Measurements from ENCODE around the gene RFX3. TPM values are rescaled to one million over a fixed set of nuclear protein-coding genes. Genes with fewer than 3 reads are reported as not detected.

Gene RFX3
- total and polyA plus RNA-seq, 2 of the 13 experiments (the other 11 are each of a cell fraction or from before 2014, with no cell fraction given): 2.7 to 5.3 TPM

DNA sequence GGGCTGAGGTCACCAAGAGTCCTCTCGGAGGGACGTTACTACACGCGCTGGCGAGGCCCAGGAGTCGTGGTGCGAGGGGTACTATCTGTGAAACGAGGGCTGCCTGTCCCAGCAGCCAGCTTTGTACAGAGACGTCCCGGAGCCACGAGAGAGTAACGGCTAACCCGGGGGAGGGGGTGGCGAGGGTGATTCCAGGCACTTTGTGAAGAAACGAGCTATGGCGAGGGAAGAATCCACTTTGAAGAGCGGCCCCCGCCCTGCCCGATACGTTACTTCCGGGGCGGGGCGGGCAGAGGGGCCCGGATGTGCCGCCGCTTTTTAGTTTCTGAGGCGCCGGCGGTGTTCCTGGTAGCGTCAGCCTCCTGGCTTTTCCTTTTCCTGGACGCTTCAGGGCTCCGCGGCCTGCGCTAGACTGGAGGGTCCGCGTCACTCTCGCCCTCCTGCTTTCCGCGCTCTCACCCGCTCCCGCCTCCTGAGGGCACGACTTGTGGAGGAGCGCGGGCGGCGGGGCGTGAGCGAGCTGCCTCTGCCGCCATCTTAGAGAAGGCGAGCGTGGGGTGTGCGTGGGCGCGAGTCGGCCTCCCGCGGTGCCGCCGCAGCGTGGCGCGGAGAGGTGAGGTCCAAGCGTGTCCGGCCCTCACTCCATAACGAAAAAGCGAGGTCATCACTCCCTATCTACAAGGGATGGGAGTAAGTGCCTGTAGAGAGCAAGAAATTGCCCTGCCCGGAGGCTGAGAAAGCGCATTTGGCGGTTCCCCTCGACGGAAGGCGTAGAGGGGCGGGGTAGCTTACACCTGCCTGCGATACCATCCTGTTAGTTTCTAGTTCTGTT is 580 bp upstream of the RFX3 start (continued):
- TF ChIP-seq, protein P1, sequence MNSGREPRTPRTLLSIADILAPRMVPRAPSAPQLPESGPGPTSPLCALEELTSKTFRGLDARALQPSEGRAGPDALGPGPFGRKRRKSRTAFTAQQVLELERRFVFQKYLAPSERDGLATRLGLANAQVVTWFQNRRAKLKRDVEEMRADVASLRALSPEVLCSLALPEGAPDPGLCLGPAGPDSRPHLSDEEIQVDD (CRISPR knock-in tag; IDR thresholded peaks at IDR 0.05; ENCODE audit: borderline replicate concordance): peak; percentile 62; the same call in 1 of the 2 replicates
- peak; percentile 88 for TF ChIP-seq ZNF747 (CRISPR knock-in tag; IDR thresholded peaks at IDR 0.05; ENCODE audit: borderline replicate concordance)
- TF ChIP-seq JARID2 (CRISPR knock-in tag; IDR thresholded peaks at IDR 0.05; ENCODE audit: insufficient replicate concordance): peak; percentile 19
- TF ChIP-seq, protein P2, sequence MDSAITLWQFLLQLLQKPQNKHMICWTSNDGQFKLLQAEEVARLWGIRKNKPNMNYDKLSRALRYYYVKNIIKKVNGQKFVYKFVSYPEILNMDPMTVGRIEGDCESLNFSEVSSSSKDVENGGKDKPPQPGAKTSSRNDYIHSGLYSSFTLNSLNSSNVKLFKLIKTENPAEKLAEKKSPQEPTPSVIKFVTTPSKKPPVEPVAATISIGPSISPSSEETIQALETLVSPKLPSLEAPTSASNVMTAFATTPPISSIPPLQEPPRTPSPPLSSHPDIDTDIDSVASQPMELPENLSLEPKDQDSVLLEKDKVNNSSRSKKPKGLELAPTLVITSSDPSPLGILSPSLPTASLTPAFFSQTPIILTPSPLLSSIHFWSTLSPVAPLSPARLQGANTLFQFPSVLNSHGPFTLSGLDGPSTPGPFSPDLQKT (CRISPR knock-in tag; IDR thresholded peaks at IDR 0.05; ENCODE audit: borderline replicate concordance): no peak
- TF ChIP-seq, protein P3, sequence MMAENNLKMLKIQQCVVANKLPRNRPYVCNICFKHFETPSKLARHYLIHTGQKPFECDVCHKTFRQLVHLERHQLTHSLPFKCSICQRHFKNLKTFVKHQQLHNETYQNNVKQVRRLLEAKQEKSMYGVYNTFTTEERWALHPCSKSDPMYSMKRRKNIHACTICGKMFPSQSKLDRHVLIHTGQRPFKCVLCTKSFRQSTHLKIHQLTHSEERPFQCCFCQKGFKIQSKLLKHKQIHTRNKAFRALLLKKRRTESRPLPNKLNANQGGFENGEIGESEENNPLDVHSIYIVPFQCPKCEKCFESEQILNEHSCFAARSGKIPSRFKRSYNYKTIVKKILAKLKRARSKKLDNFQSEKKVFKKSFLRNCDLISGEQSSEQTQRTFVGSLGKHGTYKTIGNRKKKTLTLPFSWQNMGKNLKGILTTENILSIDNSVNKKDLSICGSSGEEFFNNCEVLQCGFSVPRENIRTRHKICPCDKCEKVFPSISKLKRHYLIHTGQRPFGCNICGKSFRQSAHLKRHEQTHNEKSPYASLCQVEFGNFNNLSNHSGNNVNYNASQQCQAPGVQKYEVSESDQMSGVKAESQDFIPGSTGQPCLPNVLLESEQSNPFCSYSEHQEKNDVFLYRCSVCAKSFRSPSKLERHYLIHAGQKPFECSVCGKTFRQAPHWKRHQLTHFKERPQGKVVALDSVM (CRISPR knock-in tag; IDR thresholded peaks at IDR 0.05): peak; percentile 31; the same call in 1 of the 2 replicates
- no peak for TF ChIP-seq SMAD9 (CRISPR knock-in tag; IDR thresholded peaks at IDR 0.05)
- TF ChIP-seq CHD4 (IDR thresholded peaks at IDR 0.05; ENCODE audit: borderline replicate concordance, low read length): no peak
- TF ChIP-seq POLR2A (IDR thresholded peaks at IDR 0.05; ENCODE audit: insufficient read depth in 1 of 2, low read depth in 2 of 2, low read length in 2 of 2): peak; percentile 52 to 91
- TF ChIP-seq, protein P4, sequence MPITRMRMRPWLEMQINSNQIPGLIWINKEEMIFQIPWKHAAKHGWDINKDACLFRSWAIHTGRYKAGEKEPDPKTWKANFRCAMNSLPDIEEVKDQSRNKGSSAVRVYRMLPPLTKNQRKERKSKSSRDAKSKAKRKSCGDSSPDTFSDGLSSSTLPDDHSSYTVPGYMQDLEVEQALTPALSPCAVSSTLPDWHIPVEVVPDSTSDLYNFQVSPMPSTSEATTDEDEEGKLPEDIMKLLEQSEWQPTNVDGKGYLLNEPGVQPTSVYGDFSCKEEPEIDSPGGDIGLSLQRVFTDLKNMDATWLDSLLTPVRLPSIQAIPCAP (CRISPR knock-in tag; IDR thresholded peaks at IDR 0.05; ENCODE audit: low read depth): no peak
- peak; percentile 90 for TF ChIP-seq ZNF430 (CRISPR knock-in tag; IDR thresholded peaks at IDR 0.05)
- TF ChIP-seq SRSF4 (IDR thresholded peaks at IDR 0.05; ENCODE audit: low read depth, low read length, poor library complexity, severe bottlenecking): no peak
- no peak for TF ChIP-seq ZFP36 (IDR thresholded peaks at IDR 0.05; ENCODE audit: borderline replicate concordance, low read depth, low read length, partially characterized antibody)
- TF ChIP-seq YEATS4 (CRISPR knock-in tag; IDR thresholded peaks at IDR 0.05; ENCODE audit: borderline replicate concordance): peak; percentile 99
- peak; percentile 80 for TF ChIP-seq DR1 (CRISPR knock-in tag; IDR thresholded peaks at IDR 0.05)
- TF ChIP-seq, protein P5, sequence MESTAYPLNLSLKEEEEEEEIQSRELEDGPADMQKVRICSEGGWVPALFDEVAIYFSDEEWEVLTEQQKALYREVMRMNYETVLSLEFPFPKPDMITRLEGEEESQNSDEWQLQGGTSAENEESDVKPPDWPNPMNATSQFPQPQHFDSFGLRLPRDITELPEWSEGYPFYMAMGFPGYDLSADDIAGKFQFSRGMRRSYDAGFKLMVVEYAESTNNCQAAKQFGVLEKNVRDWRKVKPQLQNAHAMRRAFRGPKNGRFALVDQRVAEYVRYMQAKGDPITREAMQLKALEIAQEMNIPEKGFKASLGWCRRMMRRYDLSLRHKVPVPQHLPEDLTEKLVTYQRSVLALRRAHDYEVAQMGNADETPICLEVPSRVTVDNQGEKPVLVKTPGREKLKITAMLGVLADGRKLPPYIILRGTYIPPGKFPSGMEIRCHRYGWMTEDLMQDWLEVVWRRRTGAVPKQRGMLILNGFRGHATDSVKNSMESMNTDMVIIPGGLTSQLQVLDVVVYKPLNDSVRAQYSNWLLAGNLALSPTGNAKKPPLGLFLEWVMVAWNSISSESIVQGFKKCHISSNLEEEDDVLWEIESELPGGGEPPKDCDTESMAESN (CRISPR knock-in tag; conservative IDR thresholded peaks at IDR 0.05): peak; percentile 92
- TF ChIP-seq CENPX (CRISPR knock-in tag; IDR thresholded peaks at IDR 0.05): no peak
- TF ChIP-seq, protein P6, sequence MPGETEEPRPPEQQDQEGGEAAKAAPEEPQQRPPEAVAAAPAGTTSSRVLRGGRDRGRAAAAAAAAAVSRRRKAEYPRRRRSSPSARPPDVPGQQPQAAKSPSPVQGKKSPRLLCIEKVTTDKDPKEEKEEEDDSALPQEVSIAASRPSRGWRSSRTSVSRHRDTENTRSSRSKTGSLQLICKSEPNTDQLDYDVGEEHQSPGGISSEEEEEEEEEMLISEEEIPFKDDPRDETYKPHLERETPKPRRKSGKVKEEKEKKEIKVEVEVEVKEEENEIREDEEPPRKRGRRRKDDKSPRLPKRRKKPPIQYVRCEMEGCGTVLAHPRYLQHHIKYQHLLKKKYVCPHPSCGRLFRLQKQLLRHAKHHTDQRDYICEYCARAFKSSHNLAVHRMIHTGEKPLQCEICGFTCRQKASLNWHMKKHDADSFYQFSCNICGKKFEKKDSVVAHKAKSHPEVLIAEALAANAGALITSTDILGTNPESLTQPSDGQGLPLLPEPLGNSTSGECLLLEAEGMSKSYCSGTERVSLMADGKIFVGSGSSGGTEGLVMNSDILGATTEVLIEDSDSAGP (CRISPR knock-in tag; IDR thresholded peaks at IDR 0.05; ENCODE audit: borderline replicate concordance): peak; percentile 93
- no peak for TF ChIP-seq HNRNPK (IDR thresholded peaks at IDR 0.05; ENCODE audit: low read depth, low read length, poor library complexity, severe bottlenecking)
- peak; percentile 87 for TF ChIP-seq KMT2A (CRISPR knock-in tag; IDR thresholded peaks at IDR 0.05)
- TF ChIP-seq CHCHD3 (CRISPR knock-in tag; IDR thresholded peaks at IDR 0.05): peak; percentile 54; the same call in 1 of the 2 replicates

All from HepG2 (cell line).